IPS-18c (cell line): Measurements from ENCODE around the gene RPL28.

Source experiments
- H3K4me3 ChIP-seq: 2 replicates; pipeline ENCODE4 v1.7.0; 2013; ENCODE audit warnings: low read depth, mild to moderate bottlenecking, low read length, moderate library complexity; ENCODE audit not compliant: insufficient read depth
- H3K9me3 ChIP-seq: one replicate; pipeline ENCODE4 v1.6.1; 2013; ENCODE audit warnings: mild to moderate bottlenecking, low read length, moderate library complexity; ENCODE audit not compliant: control insufficient read depth, insufficient read depth

The RPL28 gene

DNA sequence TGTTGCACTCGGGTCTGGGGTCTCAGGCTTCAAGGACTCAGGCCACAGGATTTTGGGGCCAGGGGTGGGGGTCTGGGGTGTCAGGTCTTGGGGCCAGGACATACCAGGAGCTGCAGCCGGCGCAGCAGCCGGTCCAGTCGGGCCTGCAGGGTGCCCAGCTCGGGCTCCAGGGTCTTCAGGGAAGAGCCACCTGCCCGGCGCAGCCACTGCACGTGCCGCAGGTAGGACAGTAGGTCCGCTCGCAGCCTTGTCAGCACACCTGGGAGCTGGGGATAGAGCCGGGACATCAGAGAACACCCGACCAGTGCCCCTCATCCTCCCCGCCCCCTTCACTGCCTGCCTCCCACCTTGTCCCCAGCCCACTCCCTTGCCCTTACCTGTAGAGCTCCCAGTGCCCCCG, 17.6 kb upstream of the RPL28 start:
- H3K4me3 ChIP-seq: no peak overlapping the region
- no peaks in the 10 kb centered on the region for H3K9me3 ChIP-seq

DNA sequence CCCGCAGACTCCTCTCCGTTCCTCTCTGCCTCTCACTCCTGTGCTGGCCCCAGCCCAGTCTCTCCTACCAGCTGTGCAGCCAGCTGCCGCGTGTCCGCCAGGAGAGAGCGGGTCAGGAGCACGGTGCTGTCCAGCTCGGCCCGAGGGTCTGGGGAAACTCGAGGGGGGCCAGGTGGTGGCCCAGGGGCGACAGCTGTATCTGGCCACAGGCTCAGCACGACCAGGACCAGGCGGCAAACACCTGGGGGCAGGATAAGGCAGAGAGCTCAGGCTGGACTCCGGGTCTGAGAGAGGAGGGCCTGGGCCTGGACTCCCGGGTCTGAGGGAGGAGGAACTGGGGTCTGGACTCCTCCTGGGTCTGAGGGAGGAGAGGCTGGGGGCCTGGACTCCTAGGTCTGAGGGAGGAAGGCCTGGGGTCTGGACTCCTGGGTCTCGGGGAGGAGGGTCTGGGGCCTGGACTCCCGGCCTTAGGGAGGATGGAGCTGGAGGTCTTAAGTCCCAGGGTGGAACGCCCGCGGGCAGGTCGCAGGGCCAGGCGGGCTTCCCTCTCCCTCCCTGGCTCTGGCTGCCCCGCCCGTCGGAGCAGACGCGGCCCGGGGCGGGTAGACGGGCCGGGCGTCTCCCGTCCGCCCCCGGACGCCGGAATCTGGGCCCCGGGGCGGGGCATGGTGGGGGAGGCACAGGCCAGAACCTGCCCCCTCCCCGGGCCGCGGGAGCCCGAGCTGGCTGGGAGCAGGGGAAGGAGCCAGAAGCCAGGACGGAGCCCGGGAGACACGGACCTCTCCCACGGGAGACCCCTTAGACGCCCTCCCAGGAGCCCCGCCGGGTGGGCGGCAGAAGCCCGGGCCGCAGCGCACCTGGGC, 16.8 kb upstream of the RPL28 start:
- H3K4me3 ChIP-seq: peak overlapping the region; percentile 38; the same call in 1 of the 2 replicates
- H3K9me3 ChIP-seq: no peaks in the 10 kb centered on the region

DNA sequence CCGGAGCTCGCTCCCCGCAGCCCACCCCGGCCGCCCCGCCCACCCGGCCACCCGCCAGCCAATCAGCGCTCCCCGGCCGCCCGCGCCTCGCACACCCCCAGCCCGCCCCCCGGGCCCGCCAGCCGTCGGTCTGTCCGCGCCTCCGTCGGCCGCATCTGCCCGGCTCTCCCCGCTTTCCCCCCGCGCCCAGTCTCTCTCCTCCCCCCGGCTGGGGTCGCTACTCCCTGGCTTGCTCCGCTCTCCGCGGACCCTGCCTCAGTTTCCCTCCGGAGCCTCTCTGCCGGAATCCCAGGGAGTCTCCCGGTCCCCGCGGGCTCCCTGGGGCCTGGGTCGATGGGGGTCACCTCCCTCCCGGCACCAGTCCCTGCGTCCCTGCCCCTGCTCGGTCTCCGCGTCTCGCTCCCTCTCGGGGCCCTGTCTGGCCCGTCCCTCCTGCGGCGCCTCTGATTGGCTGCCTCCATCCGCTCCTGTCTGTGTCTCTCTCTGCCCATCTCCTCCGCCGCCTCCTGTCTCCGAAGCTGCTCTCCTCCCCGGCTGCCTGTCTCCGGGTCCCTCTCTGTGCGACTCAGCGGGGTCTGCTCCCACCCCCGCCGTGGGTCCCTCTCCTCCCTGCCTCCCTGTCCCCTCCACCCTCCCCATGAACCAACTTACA, 16.0 kb upstream of the RPL28 start:
- Histone ChIP-seq H3K9me3 (no peaks in the 10 kb centered on the region), H3K4me3 (peak overlapping the region; percentile 53)

DNA sequence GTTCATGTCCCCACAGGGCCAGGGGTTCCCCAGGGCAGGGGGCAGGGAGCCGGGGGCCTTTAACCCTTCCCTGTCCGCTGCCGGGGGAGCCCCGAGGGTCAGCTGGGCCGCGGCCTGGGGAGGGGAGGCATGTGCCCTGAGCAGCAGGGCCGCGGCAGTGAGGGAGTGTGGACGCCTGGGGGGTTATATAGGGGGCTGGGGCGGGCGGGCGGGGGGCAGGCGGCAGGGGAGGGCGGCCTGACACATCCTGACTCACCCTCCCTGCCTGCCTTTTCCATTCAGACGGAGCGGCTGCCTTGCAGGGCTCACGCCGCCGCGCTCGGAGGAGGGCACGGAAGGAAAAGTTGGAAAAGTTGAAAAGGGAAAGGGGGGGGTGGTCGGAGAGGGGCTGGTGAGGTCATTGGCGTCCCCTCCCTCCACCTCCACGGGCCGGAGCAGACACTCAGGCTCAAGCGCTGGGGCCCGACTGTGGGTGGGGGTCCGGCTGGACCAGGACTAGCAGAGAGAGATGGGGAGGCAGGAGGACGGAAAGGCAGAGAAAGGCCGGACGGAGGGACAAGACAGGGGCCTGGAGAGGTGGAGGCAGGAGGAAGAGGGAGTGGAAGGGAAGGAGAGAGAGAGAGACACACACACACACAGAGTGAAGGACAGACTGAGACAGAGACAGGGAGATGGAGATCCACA, 15.3 kb upstream of the RPL28 start, which contains the start of gene IL11:
Gene IL11, minus strand, starts transcription at position 159 of the 684 bp plus-strand sequence. Its CDS starts 153 bp downstream, at position 6.
- Histone ChIP-seq H3K9me3 (no peaks in the 10 kb centered on the region), H3K4me3 (peak within 1 kb of the TSS; percentile 53)

DNA sequence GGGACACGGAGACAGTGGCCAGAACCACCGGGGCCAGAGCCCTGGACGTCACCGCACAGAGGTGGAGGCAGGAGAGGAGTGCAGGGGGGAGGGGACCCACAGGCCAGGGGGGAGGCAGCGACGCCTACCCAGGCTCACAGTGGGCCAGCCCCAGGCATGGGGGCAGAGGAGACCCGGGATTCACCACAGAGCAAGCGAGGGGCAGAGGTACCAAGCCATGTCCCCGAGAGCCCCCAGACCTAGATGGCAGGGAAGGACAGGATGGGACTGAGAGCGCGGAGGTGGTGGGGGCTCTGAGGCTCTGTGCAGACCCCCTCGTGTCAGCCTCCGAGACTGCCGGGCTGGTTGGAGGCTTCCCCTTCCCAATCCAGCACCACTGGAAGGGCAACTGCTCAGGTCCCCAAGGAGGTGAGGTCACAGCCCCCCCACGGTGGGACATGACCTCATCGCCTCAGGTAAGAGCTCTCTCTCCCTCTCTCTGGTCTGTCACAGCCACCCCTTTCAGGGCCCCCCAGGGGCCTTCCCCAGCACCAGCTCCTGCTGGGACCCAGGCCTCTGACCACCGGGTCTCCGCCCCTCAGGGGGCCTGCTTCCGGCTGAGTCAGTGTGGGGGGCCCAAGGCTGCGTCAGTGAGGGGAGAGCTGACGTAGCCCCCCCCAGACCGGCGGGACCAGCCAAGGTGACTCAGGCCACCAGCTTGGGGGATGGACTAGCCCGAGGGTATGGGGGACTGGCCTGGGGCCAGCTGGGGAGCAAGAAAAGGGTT, 13.2 kb upstream of the RPL28 start:
- H3K9me3 ChIP-seq: no peaks in the 10 kb centered on the region
- H3K4me3 ChIP-seq: no peak overlapping the region

DNA sequence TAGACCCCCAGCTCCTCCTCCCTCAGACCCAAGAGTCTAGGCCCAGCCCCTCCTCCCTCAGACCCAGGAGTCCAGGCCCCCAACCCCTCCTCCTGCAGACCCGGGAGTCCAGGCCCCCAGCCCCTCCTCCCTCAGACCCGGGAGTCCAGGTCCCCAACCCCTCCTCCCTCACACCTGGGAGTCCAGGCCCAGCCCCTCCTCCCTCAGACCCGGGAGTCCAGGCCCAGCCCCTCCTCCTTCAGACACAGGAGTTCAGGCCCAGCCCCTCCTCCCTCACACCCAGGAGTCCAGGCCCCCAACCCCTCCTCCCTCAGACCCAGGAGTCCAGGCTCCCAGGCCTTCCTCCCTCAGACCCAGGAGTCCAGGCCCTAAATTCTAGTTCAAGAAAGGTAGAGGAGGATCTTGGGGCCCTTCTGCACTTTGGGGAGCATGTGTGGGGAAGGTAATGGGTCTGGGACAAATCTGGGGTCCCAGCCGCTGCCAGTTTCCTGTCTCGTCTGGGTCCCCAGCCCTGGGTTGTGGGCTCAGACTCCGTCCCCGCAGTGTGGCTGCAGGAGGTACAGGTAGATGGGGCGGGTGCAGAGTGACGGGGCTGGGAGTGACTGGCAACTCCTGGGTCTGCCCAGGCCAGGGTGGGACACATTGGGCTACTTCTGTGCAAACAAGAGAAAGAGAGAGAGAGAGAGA, 12.3 kb upstream of the RPL28 start:
- H3K9me3 ChIP-seq: no peaks in the 10 kb centered on the region
- peak overlapping the region; percentile 20; the same call in 1 of the 2 replicates for H3K4me3 ChIP-seq

DNA sequence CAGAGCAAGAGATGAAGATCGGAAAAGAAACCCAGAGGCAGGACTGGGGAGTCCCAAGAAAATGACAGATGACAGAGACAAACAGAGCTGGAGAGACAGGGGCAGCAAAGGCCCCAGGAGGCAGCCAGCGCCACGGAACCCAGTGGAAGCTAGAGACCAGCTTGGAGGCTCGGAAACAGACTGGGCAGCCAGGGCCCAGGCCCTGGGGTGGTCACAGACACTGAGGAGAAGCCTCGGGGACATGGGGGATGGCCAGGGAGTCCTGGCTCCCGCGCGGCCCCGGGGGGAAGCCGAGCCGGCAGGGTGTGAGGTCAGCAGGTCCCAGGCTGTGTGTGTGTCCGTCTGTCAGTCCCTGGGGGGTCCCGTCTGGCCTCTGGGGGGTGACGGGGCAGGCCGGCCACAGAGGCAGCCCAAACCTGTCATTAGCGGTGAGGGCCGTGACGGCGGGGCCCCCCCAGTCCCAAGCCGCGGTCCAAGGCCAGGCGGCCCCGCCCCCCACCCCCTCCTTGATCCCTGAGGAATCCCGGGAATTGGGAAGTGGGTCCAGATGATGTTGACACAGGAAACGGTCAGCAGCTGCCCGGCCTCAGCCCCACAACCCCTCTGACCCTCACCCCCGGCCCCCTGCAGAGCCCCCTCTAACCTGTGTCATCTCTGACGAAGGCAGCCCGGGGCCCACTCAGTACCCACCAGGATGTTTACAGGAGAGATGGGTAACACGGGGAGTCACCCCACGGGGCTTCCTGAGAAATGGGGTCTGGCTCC, 11.6 kb upstream of the RPL28 start:
- Histone ChIP-seq H3K4me3 (no peak overlapping the region), H3K9me3 (no peaks in the 10 kb centered on the region)

DNA sequence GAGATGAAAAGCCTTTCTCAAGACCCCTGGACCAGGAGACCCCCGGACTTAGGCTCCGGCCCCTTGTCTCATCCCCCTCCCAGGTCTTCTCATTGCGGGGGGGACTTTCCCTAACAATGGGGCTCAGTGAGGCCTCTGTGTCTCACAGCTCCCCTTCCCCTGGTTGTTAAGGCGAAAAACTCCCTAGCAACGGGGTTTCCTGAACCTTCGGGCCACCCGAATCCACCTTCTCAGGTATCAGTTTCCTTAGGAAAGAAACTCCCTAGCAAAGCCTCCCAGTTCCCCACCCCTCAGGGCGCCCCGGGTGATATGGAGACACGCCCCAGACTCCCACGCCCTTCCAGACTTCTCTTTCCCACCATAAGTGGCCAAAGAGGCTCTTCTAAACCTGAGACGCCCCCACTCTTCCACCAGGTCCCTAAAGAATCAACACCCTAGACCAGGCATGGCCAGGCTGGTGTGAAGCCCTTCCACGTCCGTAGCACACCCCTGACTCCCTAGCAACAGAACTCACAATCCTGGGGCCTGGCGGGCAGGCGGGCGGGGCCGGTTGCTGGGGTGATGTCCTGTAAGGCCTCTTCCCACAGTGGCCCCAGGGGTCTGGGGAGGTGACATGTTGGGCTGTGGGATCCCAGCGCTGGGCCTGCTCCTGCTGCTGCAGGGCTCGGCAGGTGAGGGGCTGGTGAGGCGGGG, 9.3 kb upstream of the RPL28 start, which contains the start of gene TMEM190:
Gene TMEM190, plus strand, starts transcription at position 586 of the 693 bp plus-strand sequence. Its CDS starts 28 bp downstream, at position 614.
- H3K9me3 ChIP-seq: no peaks in the 10 kb centered on the region
- H3K4me3 ChIP-seq: peak within 1 kb of the TSS; percentile 58

DNA sequence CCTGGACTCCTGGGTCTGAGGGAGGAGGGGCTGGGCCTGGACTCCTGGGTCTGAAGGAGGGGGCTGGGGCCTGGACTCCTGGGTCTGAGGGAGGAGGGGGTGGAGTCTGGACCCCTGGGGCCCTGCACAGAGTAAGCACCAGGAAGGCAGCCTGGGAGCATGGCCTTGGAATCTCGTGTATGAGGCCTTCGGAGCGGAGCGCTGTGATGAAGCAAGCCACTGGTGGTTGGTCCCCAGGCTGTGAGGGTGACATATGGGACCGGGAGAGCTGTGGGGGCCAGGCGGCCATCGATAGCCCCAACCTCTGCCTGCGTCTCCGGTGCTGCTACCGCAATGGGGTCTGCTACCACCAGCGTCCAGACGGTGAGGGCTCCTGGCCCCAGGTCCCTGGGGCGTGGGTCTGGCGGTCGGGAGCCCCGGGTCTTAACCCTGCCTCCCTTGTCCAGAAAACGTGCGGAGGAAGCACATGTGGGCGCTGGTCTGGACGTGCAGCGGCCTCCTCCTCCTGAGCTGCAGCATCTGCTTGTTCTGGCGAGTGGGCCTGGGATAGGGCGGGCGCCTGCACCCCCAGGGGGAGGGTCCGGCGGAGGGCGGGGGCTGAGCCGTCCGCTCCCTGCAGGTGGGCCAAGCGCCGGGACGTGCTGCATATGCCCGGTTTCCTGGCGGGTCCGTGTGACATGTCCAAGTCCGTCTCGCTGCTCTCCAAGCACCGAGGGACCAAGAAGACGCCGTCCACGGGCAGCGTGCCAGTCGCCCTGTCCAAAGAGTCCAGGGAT, 8.2 kb upstream of the RPL28 start:
- peak overlapping the region; percentile 58 for H3K4me3 ChIP-seq
- no peaks in the 10 kb centered on the region for H3K9me3 ChIP-seq

DNA sequence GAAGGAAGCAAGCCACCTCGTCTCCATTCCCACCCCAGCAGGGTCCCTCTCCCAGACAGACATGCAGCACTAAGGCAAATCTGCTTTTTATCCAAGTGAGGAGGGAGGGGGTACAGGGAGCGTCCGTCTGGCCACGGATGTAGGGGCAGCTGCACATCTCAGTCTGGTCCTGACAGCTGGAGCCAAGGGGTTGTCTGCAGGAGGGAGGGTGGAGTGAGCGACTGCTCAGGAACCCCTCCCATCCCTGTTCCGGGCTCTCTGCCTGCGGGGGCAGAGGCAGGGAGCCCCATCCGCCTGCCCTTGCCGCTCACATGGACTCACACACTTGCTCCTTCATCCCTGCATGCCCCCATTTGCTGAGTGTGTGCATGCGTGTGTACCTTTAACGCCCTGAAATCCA, 6.6 kb upstream of the RPL28 start:
- Histone ChIP-seq H3K4me3 (no peak overlapping the region), H3K9me3 (no peaks in the 10 kb centered on the region)

DNA sequence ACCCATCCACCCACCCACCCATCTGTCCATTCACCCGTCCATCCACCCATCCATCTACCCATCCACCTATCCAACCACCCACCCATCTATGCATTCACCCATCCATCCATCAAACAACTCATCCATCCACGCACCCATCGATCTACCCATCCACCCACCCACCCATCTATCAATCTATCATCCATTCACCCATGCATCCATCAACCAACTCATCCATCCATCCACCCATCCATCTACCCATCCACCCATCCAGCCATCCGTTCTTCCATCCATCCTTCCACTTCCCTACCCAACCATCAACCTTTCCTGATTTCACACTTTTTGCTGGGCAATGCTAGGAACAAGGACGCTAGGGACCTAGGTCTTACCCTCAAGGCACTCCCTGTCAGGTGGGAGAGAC, 3.7 kb upstream of the RPL28 start:
- Histone ChIP-seq H3K9me3 (no peaks in the 10 kb centered on the region), H3K4me3 (no peak overlapping the region)

DNA sequence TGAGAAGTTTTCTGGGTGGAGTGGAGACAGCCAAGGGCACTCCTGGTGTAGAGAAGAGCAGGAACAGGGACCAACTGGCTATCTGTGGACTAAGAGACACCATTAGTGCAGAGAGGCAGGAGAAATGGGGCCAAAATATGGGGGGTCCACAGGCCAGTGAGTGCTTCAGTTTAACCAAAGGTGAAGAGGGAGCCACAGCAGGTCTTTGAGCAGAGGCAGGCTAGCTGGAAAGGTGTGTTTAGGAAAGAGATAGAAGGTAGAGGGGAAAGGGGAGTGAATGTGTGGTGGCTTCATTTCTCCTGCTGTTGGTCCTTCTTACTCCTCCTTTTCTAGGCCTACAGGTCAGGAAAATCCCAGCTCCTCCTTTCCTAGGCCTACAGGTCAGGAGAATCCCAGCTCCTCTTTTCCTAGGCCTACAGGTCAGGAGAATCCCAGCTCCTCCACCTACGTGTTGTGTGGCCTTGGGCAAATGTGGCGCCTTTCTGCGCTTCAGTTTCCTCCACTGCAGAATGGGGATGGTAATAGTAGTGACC, 3.1 kb upstream of the RPL28 start:
- Histone ChIP-seq H3K9me3 (no peaks in the 10 kb centered on the region), H3K4me3 (no peak overlapping the region)

DNA sequence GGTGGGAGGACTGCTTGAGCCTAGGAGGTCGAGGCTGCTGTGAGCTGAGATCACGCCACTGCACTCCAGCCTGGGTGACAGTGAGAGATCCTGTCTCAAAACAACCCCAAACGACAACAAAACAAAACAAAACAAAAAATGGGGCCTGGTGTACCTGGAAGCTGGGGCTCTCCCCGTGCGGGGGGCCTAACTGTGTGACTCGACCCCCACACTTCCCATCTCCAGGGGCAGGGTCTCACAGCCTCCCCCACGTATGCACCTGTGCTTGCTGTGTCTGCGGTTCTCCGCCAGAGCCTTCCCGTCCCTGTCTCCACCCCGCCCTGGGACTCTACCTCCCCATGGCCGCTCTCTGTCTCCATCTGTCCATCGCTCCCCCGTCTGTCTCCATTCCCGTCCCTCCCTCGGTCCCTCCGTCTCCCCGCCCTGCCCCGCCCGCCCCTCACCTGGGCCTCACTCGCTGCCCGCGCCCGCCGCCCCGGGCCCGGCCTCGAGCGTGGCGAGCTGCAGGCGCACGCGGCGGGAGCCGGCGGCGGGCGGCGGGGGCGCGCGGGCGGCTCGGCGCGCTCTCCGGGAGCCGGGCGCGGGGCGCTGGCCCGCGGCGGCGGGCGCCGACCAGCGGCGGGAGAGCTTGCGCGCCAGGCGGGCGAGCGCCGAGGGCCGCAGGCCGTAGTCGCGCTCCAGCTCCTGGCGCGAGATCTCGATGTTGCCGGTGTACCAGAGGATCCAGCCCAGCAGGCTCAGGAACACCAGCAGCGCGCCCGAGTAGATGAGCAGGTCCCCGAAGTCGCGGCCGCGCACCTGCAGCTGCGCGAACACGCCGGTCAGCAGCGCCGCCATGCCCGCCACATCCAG, 2.2 kb upstream of the RPL28 start:
- no peaks in the 10 kb centered on the region for H3K9me3 ChIP-seq
- peak overlapping the region; percentile 88 for H3K4me3 ChIP-seq
